Caco-2 (cell line): ENCODE data around the gene LRRC56. TPM values are rescaled to one million over a fixed set of nuclear protein-coding genes. Genes with fewer than 3 reads are reported as not detected.
A peak's percentile ranks its signal among the peaks of the same experiment; 100 is the strongest.

Source experiments
- Bru-seq: library from RNA; stranded (reverse); fragments of 400-500 nt; gene quantifications from one replicate; lab custom pipeline; 2021; lab: Mats Ljungman, UMichigan
- BruChase-seq, 2 experiments: library from RNA; stranded (reverse); fragments of 400-500 nt; gene quantifications; one replicate each; lab custom pipeline; 2021; lab: Mats Ljungman, UMichigan
- BruUV-seq: library from RNA; stranded (reverse); fragments of 400-500 nt; replicated peaks from 2 replicates; lab custom pipeline; 2021; lab: Mats Ljungman, UMichigan
- CTCF ChIA-PET: fragments of 300-600 bp; sonication (Branson Sonifier 250); formaldehyde crosslinking; loops from one replicate; lab custom pipeline; 2022; ENCODE audit warnings: antibody characterized with exemption; lab: Charles Lee
- POLR2A ChIA-PET: fragments of 300-600 bp; sonication (Branson Sonifier 250); formaldehyde crosslinking; loops from one replicate; lab custom pipeline; 2022; ENCODE audit warnings: antibody characterized with exemption; lab: Charles Lee
- DNase-seq, 2 experiments: peaks; one replicate each; pipeline versions ENCODE4 v3.0.0 to v3.0.0-alpha.2; 2020 to 2022
- H3K27me3 ChIP-seq: replicated peaks from 2 replicates; pipeline ENCODE4 v1.6.0; 2011; ENCODE audit warnings: low read length; ENCODE audit not compliant: control insufficient read depth, insufficient read depth
- H3K36me3 ChIP-seq: 2 replicates; pipeline ENCODE4 v1.5.1; 2011; ENCODE audit warnings: low read length; ENCODE audit not compliant: control insufficient read depth, insufficient read depth
- H3K4me1 ChIP-seq: fragments of 250-450 bp; sonication (Bioruptor Pico); 2 replicates; pipeline ENCODE4 v1.5.1; 2020; ENCODE audit warnings: mild to moderate bottlenecking
- H3K4me3 ChIP-seq: 2 replicates; pipeline ENCODE4 v1.5.1; 2011; ENCODE audit warnings: low read depth, mild to moderate bottlenecking, control low read depth, low read length
- H3K9me3 ChIP-seq: fragments of 250-450 bp; sonication (Bioruptor Pico); 2 replicates; pipeline ENCODE4 v1.5.1; 2020; ENCODE audit warnings: mild to moderate bottlenecking, moderate library complexity
- H3K27ac Mint-ChIP-seq: one replicate; pipeline ENCODE4 v1.8.0; 2022; ENCODE audit warnings: mixed read lengths; ENCODE audit not compliant: unreplicated experiment
- H3K27me3 Mint-ChIP-seq: one replicate; pipeline ENCODE4 v1.8.0; 2022; ENCODE audit warnings: mixed read lengths; ENCODE audit not compliant: insufficient read depth, unreplicated experiment
- H3K36me3 Mint-ChIP-seq: one replicate; pipeline ENCODE4 v1.8.0; 2022; ENCODE audit warnings: mild to moderate bottlenecking, mixed read lengths; ENCODE audit not compliant: insufficient read depth, unreplicated experiment
- H3K4me1 Mint-ChIP-seq: one replicate; pipeline ENCODE4 v1.8.0; 2022; ENCODE audit warnings: low read depth, mixed read lengths; ENCODE audit not compliant: unreplicated experiment
- H3K4me3 Mint-ChIP-seq: one replicate; pipeline ENCODE4 v1.8.0; 2022; ENCODE audit warnings: mild to moderate bottlenecking, moderate library complexity, mixed read lengths; ENCODE audit not compliant: unreplicated experiment
- H3K9me3 Mint-ChIP-seq: one replicate; pipeline ENCODE4 v1.8.0; 2022; ENCODE audit warnings: mixed read lengths; ENCODE audit not compliant: unreplicated experiment
- CTCF ChIP-seq, 2 experiments: fragments of 200-600 bp in 1 of 2; IDR thresholded peaks; 1 replicate in 1 of 2; 2 replicates in 1 of 2; pipeline versions ENCODE4 v1.5.1 to v1.8.0; 2011 to 2022; ENCODE audit warnings: antibody characterized with exemption in 1 of 2, control low read depth in 1 of 2, inconsistent platforms in 1 of 2, low read depth in 1 of 2, low read length in 1 of 2, mild to moderate bottlenecking in 1 of 2, moderate library complexity in 1 of 2; ENCODE audit not compliant: insufficient read depth in 1 of 2, severe bottlenecking in 1 of 2, unreplicated experiment in 1 of 2
- intact Hi-C: fragments of 100-400 bp; cut with micrococcal nuclease; formaldehyde crosslinking; loops from one replicate; pipeline ENCODE4 v1.10.0; 2022; ENCODE audit not compliant: unreplicated experiment
- long read RNA-seq: library from polyadenylated mRNA; stranded (forward); transcript quantifications from one replicate; pipeline ENCODE4 v2.0.0, GENCODE V29; 2022
- total RNA-seq: library from RNA; stranded (reverse); gene quantifications from 2 replicates; pipeline ENCODE4 v1.2.3, GENCODE V29; 2022

Gene LRRC56
- total RNA-seq, result 4.3 and 4.4 TPM in 2 replicates
- percentile 33 among the genes with signal in this experiment for Bru-seq, nascent RNA
- percentile 33 among the genes with signal in this experiment for BruChase-seq, experiment 1, labeled RNA remaining after a 2-hour chase
- BruChase-seq, experiment 2, labeled RNA remaining after a 6-hour chase, result percentile 44 among the genes with signal in this experiment
- long read RNA-seq, partial matches to known transcripts, result 3 of 5 reads
- long read RNA-seq, other reads (novel, unspliced or antisense), result 2 of 5 reads

- Mint-ChIP-seq H3K36me3 (peaks cover 43% of the 10 kb centered on the region), H3K27me3 (no peaks in the 10 kb centered on the region), H3K4me3 (peak within 1 kb of the TSS; percentile 88), H3K27ac (peak within 1 kb of the TSS; percentile 88), H3K9me3 (no peaks in the 10 kb centered on the region), H3K4me1 (no peaks in the 10 kb centered on the region)
- no peaks in the 10 kb centered on the region for H3K9me3 ChIP-seq
- intact Hi-C loops, result loop anchor here (2.0 kb wide), 1 partner anchor 30 kb away; the partner anchor contains the start of gene RNH1
- peak; percentile 92 to 94 for DNase-seq
- POLR2A ChIA-PET, result interaction anchor here (1.0 kb wide), 1 partner anchor 159 kb away, joined by 3 read pairs; the partner anchor contains the start of gene TMEM80
- H3K36me3 ChIP-seq, result peaks cover 3% of the 10 kb centered on the region
- no peak for TF ChIP-seq CTCF (IDR thresholded peaks at IDR 0.05; ENCODE audit: insufficient read depth in 1 of 2, low read depth in 1 of 2, low read length in 1 of 2, severe bottlenecking in 1 of 2, unreplicated experiment in 1 of 2)
- no TSS peak for BruUV-seq
- CTCF ChIA-PET, result no interaction called here
- no peaks in the 10 kb centered on the region for H3K27me3 ChIP-seq
- peaks cover 9% of the 10 kb centered on the region; the same call in 1 of the 2 replicates for H3K4me1 ChIP-seq
- peak within 1 kb of the TSS; percentile 66 for H3K4me3 ChIP-seq
These were observed at the start of gene LRRC56 for GRCh38 chr11:536841-537621. Gene LRRC56, plus strand, starts transcription at chr11:537527. Its CDS starts 3,158 bp downstream, at chr11:540685.

GRCh38 chr11:487571-488021 is 49.7 kb upstream of the LRRC56 start:
- DNase-seq, result no peak
- Mint-ChIP-seq H3K27ac (no peak overlapping the region), H3K36me3 (peaks cover 17% of the 10 kb centered on the region), H3K9me3 (no peaks in the 10 kb centered on the region), H3K4me1 (no peaks in the 10 kb centered on the region), H3K27me3 (no peaks in the 10 kb centered on the region), H3K4me3 (no peak overlapping the region)
- no peak for TF ChIP-seq CTCF (IDR thresholded peaks at IDR 0.05; ENCODE audit: insufficient read depth in 1 of 2, low read depth in 1 of 2, low read length in 1 of 2, severe bottlenecking in 1 of 2, unreplicated experiment in 1 of 2)
- no peaks in the 10 kb centered on the region for H3K36me3 ChIP-seq
- no peaks in the 10 kb centered on the region for H3K9me3 ChIP-seq
- BruUV-seq, result no TSS peak
- H3K4me3 ChIP-seq, result no peak overlapping the region
- intact Hi-C loops, result no loop called here
- no peaks in the 10 kb centered on the region for H3K4me1 ChIP-seq
- no peaks in the 10 kb centered on the region for H3K27me3 ChIP-seq
- CTCF ChIA-PET, result no interaction called here
- POLR2A ChIA-PET, result no interaction called here

- H3K36me3 ChIP-seq, result no peaks in the 10 kb centered on the region
- TF ChIP-seq CTCF (IDR thresholded peaks at IDR 0.05; ENCODE audit: insufficient read depth in 1 of 2, low read depth in 1 of 2, low read length in 1 of 2, severe bottlenecking in 1 of 2, unreplicated experiment in 1 of 2), result no peak
These were observed 49.3 kb upstream of the LRRC56 start for GRCh38 chr11:488062-488461.

More at GRCh38 chr11:488062-488461, 49.3 kb upstream of the LRRC56 start:
- ChIA-PET CTCF (no interaction called here), POLR2A (no interaction called here)
- Mint-ChIP-seq H3K27me3 (no peaks in the 10 kb centered on the region), H3K4me3 (no peak overlapping the region), H3K27ac (no peak overlapping the region), H3K4me1 (no peaks in the 10 kb centered on the region), H3K9me3 (no peaks in the 10 kb centered on the region), H3K36me3 (peaks cover 22% of the 10 kb centered on the region)
- H3K9me3 ChIP-seq, result no peaks in the 10 kb centered on the region
- H3K4me1 ChIP-seq, result no peaks in the 10 kb centered on the region
- BruUV-seq, result no TSS peak
- no peaks in the 10 kb centered on the region for H3K27me3 ChIP-seq
- intact Hi-C loops, result no loop called here
- no peak for DNase-seq
- H3K4me3 ChIP-seq, result no peak overlapping the region
